Breast epithelium (tissue), 4 donors: ENCODE results near the gene TSPYL2. TPM values are rescaled to one million over a fixed set of nuclear protein-coding genes. Genes with fewer than 3 reads are reported as not detected.

Experiments used
- DNase-seq, 2 donors: peaks; one replicate each; pipeline ENCODE4 v3.0.0-alpha.2; 2019; ENCODE audit warnings: low spot score in 2 of 2
- H3K27ac ChIP-seq, 2 donors: fragments of 200-600 bp; sonication (generic) in 1 of 2; one replicate each; pipeline ENCODE4 v1.5.1; 2016 to 2019; ENCODE audit warnings: mild to moderate bottlenecking in 1 of 2
- H3K27me3 ChIP-seq, 2 donors: fragments of 200-600 bp; sonication (generic) in 1 of 2; one replicate each; pipeline versions ENCODE4 v1.5.1 to v1.6.0; 2017 to 2019; ENCODE audit warnings: control low read depth in 1 of 2, mild to moderate bottlenecking in 1 of 2
- H3K36me3 ChIP-seq: fragments of 200-600 bp; one replicate; pipeline ENCODE4 v1.5.1; 2019
- H3K4me1 ChIP-seq, 2 donors: fragments of 200-600 bp; sonication (generic); one replicate each; pipeline ENCODE4 v1.5.1; 2016 to 2019; ENCODE audit warnings: control low read depth in 1 of 2
- H3K4me3 ChIP-seq, 3 donors: fragments of 200-600 bp; sonication (generic); 1 replicate in 2 of 3; 2 replicates in 1 of 3; pipeline ENCODE4 v1.5.1; 2016 to 2019; ENCODE audit warnings: mild to moderate bottlenecking in 3 of 3, moderate library complexity in 2 of 3
- H3K9me3 ChIP-seq, 2 donors: fragments of 200-600 bp; sonication (generic) in 1 of 2; one replicate each; pipeline ENCODE4 v1.5.1; 2016 to 2019; ENCODE audit warnings: control low read depth in 1 of 2
- CTCF ChIP-seq, 3 donors: fragments of 450-650 bp; IDR thresholded peaks; one replicate each; pipeline ENCODE4 v1.5.1; 2016 to 2017; ENCODE audit warnings: antibody characterized with exemption in 3 of 3, mild to moderate bottlenecking in 3 of 3, moderate library complexity in 3 of 3
- POLR2A ChIP-seq: fragments of 450-650 bp; IDR thresholded peaks from one replicate; pipeline ENCODE4 v1.6.1; 2016; ENCODE audit warnings: antibody characterized with exemption, mild to moderate bottlenecking, moderate library complexity
- POLR2AphosphoS5 ChIP-seq, 3 donors: sonication (generic); formaldehyde crosslinking; IDR thresholded peaks; one replicate each; pipeline ENCODE4 v1.6.1; 2017; ENCODE audit warnings: antibody characterized with exemption in 3 of 3
- intact Hi-C: fragments of 100-400 bp; cut with DNase I; formaldehyde crosslinking; loops from one replicate; pipeline ENCODE4 v1.15.1; 2023; ENCODE audit warnings: low total_unique reads
- total RNA-seq, 3 donors: library from RNA; depleted of rRNA; stranded (reverse); fragments of >200 nt; gene quantifications; one replicate each; pipeline ENCODE4 v1.1.0, GENCODE V29; 2016

Gene TSPYL2
- total RNA-seq, 3 donors from 2014 or later: 63.4 to 82.7 (median 76.4) TPM

DNA sequence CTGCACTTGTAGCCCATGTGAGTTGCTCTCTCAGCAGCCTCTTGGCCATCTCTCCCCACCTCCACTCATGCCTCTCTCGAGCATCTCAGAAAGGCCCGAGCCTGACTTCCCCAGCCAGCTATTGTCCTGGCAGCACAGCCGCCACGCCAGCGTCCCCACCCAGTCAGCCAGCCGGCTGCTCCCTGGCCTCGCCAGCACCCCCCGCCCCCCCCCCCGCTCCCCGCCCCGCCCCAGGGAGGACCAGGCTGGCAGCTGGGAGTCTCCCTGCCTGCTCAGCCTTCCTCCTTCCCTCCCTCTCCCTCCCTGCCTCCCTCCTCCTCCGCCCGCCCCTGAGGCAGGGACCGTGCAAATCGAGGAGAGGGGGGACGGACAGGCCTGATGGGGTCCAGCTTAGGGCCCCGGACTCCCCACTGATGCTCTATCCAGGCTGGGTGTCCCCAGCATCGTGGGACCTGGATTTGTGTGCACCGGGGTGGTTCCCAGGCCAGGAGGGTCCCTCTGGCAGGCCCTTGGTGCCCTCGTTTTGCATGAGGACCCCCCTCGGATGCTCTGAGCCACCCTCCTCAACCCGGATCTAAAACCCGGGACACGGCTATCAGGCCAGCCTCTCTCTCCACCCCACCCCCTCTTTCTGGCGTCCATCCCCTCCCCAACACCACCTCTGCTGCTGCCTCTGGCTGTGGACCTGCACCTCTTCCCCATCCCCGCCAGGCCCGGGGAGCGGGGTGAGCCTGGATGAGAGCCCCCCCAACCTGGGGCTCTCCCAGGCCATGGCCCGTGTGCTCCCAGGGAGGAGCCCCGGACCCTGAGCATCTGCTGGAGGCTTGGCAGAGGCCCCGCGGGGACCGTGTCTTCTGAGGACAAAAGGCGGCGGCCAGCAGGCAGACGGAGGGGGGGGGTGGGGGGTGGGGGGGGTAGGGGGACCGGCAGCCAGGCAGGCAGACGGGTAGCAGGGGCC is 33.7 kb upstream of the TSPYL2 start, which contains the start of gene GPR173:
Gene GPR173 (plus strand): TSS at position 621 of the 958 bp plus-strand sequence. CDS start 27,833 bp downstream, outside the sequence.
- Histone ChIP-seq H3K36me3 (no peaks in the 10 kb centered on the region), H3K9me3 (no peaks in the 10 kb centered on the region), H3K4me1 (no peaks in the 10 kb centered on the region), H3K27ac (peak within 1 kb of the TSS in 1 of 2 donors; percentile 52), H3K27me3 (peaks cover 0 to 63% of the 10 kb centered on the region in 2 donors), H3K4me3 (peak within 1 kb of the TSS; percentile 45 to 66 (median 49))
- no peak for TF ChIP-seq CTCF (IDR thresholded peaks at IDR 0.05)
- no peak for TF ChIP-seq POLR2A
- no peak for TF ChIP-seq POLR2AphosphoS5 (IDR thresholded peaks at IDR 0.05)
- no peak for DNase-seq
- intact Hi-C loops: no loop called here

DNA sequence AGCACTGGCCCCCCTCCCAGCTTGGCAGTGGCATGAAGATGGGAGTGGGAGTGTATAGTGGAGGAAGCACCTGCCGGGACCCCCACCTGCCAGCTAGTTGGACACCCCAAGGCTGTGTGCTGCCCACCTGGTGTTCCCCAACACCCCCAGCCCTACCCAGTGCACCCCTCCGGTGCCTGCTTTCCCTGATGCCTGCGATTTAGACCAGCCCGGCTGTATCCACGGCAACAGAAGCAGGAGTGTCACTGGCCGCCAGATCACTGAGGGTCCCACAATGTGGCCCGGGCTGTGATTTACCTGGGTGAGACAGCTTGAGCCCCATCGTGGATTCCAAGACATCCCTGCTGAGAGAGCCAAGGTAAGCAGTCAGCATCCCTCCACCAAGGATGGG is 33.0 kb upstream of the TSPYL2 start:
- intact Hi-C loops: no loop called here
- no peak for DNase-seq
- no peak for TF ChIP-seq POLR2A
- TF ChIP-seq POLR2AphosphoS5 (IDR thresholded peaks at IDR 0.05): no peak
- no peak for TF ChIP-seq CTCF (IDR thresholded peaks at IDR 0.05)
- Histone ChIP-seq H3K27me3 (peaks cover 0 to 61% of the 10 kb centered on the region in 2 donors), H3K4me3 (peak overlapping the region; percentile 45 to 66 (median 49)), H3K4me1 (no peaks in the 10 kb centered on the region), H3K9me3 (no peaks in the 10 kb centered on the region), H3K27ac (peak overlapping the region in 1 of 2 donors; percentile 52), H3K36me3 (no peaks in the 10 kb centered on the region)

GRCh38 chrX:53050841-53051240 is 31.3 kb upstream of the TSPYL2 start:
- H3K9me3 ChIP-seq: no peaks in the 10 kb centered on the region
- no peak for TF ChIP-seq POLR2A
- no peak for TF ChIP-seq POLR2AphosphoS5 (IDR thresholded peaks at IDR 0.05)
- H3K4me1 ChIP-seq: no peaks in the 10 kb centered on the region
- intact Hi-C loops: no loop called here
- H3K27me3 ChIP-seq: peaks cover 0 to 69% of the 10 kb centered on the region in 2 donors
- no peak overlapping the region for H3K4me3 ChIP-seq
- H3K27ac ChIP-seq: no peak overlapping the region
- no peak for DNase-seq
- no peaks in the 10 kb centered on the region for H3K36me3 ChIP-seq

GRCh38 chrX:53055244-53055849 is 26.8 kb upstream of the TSPYL2 start:
- Histone ChIP-seq H3K9me3 (no peaks in the 10 kb centered on the region), H3K4me3 (no peak overlapping the region), H3K36me3 (no peaks in the 10 kb centered on the region), H3K4me1 (no peaks in the 10 kb centered on the region), H3K27ac (no peak overlapping the region), H3K27me3 (peaks cover 0 to 47% of the 10 kb centered on the region in 2 donors)
- DNase-seq: no peak
- intact Hi-C loops: no loop called here
- TF ChIP-seq POLR2A: no peak
- no peak for TF ChIP-seq POLR2AphosphoS5 (IDR thresholded peaks at IDR 0.05)
- no peak for TF ChIP-seq CTCF (IDR thresholded peaks at IDR 0.05)

DNA sequence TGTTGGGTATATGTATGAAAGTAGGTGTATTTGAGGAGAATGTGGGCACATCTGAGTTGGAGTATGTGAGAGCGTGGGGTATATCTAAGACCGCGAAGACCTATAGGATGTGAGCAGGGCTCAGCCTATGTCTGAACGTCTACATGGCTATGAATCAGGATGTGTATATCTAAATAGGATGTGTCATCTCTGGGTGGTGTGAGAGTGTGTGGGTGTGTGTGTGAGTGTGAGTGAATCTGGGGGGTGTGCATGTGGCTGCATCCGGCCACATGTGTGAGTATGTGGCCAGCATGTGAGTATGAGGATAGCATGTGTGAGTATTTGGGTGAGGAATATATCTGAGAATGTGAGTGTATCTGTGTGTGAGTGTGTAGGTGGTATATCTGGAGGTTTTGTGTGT is 25.9 kb upstream of the TSPYL2 start:
- TF ChIP-seq CTCF (IDR thresholded peaks at IDR 0.05): no peak
- no peak for TF ChIP-seq POLR2AphosphoS5 (IDR thresholded peaks at IDR 0.05)
- no peak for TF ChIP-seq POLR2A
- Histone ChIP-seq H3K27ac (no peak overlapping the region), H3K9me3 (no peaks in the 10 kb centered on the region), H3K36me3 (no peaks in the 10 kb centered on the region), H3K4me1 (no peaks in the 10 kb centered on the region), H3K27me3 (peaks cover 0 to 38% of the 10 kb centered on the region in 2 donors), H3K4me3 (no peak overlapping the region)
- no peak for DNase-seq
- intact Hi-C loops: no loop called here
